NCI-H1694 treated with DMSO at 0.1 percent for 48 hours (cell line): ENCODE results near the gene PILRA.
"Not testable (repeated sequence)": the region's sequence is repeated elsewhere in the genome, so short reads cannot be mapped to it uniquely, and the experiment has no call there.

Experiments used
- DNase-seq: peaks from one replicate; lab custom pipeline; 2025; lab: John Stamatoyannopoulos, UW

PILRA gene

GRCh38 chr7:100380196-100380595 lies 6.9 kb downstream of the PILRA start:
- DNase-seq, result no peak

- DNase-seq, result not testable (repeated sequence)
Measured at GRCh38 chr7:100381531-100382233, 8.4 kb downstream of the PILRA start.

GRCh38 chr7:100382234-100382853 lies 9.1 kb downstream of the PILRA start:
- DNase-seq, result peak; percentile 20

- DNase-seq, result no peak
Measured at GRCh38 chr7:100384628-100385294, 11.5 kb downstream of the PILRA start.

- DNase-seq, result no peak
Measured at GRCh38 chr7:100386940-100387339, 13.7 kb downstream of the PILRA start.

- no peak for DNase-seq
Measured at GRCh38 chr7:100387695-100388094, 14.4 kb downstream of the PILRA start.

GRCh38 chr7:100389437-100390088 lies 16.3 kb downstream of the PILRA start:
- DNase-seq, result no peak

- no peak for DNase-seq
Measured at GRCh38 chr7:100390286-100391009, 17.2 kb downstream of the PILRA start.

- no peak for DNase-seq
Measured at GRCh38 chr7:100393233-100393905, 20.1 kb downstream of the PILRA start.

GRCh38 chr7:100394077-100394476 lies 20.8 kb downstream of the PILRA start:
- DNase-seq, result no peak

GRCh38 chr7:100396421-100396982 lies 23.2 kb downstream of the PILRA start:
- DNase-seq, result no peak

- DNase-seq, result no peak
Measured at GRCh38 chr7:100397315-100398081, 24.2 kb downstream of the PILRA start.

GRCh38 chr7:100398239-100398638 lies 25.0 kb downstream of the PILRA start:
- DNase-seq, result no peak

GRCh38 chr7:100400041-100400440 lies 26.8 kb downstream of the PILRA start:
- DNase-seq, result no peak

- DNase-seq, result peak; percentile 3
Measured at GRCh38 chr7:100400656-100401055, 27.4 kb downstream of the PILRA start.

- DNase-seq, result no peak
Measured at GRCh38 chr7:100401811-100402210, 28.5 kb downstream of the PILRA start.

- DNase-seq, result no peak
Measured at GRCh38 chr7:100402241-100402640, 29.0 kb downstream of the PILRA start.

GRCh38 chr7:100406767-100407166 lies 33.5 kb downstream of the PILRA start:
- no peak for DNase-seq

- DNase-seq, result peak; percentile 57
Measured at GRCh38 chr7:100407285-100408180, 34.2 kb downstream of the PILRA start.
